DND-41 (cell line): ENCODE results near the gene ARMH2.
"Not testable (repeated sequence)": the region's sequence is repeated elsewhere in the genome, so short reads cannot be mapped to it uniquely, and the experiment has no call there.

ENCODE experiments used
- ATAC-seq: fragments of 200-7000 bp; cut with Tn5 transposase; 3 replicates; pipeline ENCODE4 v1.9.1; 2021; ENCODE audit warnings: low read depth; ENCODE audit not compliant: insufficient read depth
- DNase-seq: peaks from one replicate; pipeline ENCODE4 v3.0.0-alpha.2; 2020
- H2AFZ ChIP-seq: 2 replicates; pipeline ENCODE4 v1.6.0; 2012; ENCODE audit warnings: low read depth, low read length
- H3K27ac ChIP-seq: 2 replicates; pipeline ENCODE4 v1.5.1; 2012; ENCODE audit warnings: low read length, inconsistent platforms
- H3K27me3 ChIP-seq: fragments of 200-600 bp; sonication (generic); 2 replicates; pipeline ENCODE4 v1.6.0; 2012; ENCODE audit warnings: low read length, mild to moderate bottlenecking, inconsistent platforms; ENCODE audit not compliant: insufficient read depth, poor library complexity
- H3K36me3 ChIP-seq: 2 replicates; pipeline ENCODE4 v1.5.1; 2012; ENCODE audit warnings: low read length, inconsistent platforms; ENCODE audit not compliant: insufficient read depth
- H3K4me1 ChIP-seq: 2 replicates; pipeline ENCODE4 v1.5.1; 2012; ENCODE audit warnings: mild to moderate bottlenecking, low read length; ENCODE audit not compliant: insufficient read depth
- H3K4me2 ChIP-seq: 2 replicates; pipeline ENCODE4 v1.6.0; 2012; ENCODE audit warnings: mild to moderate bottlenecking, moderate library complexity, low read length, inconsistent platforms; ENCODE audit not compliant: insufficient read depth
- H3K4me3 ChIP-seq, 2 experiments: fragments of 200-600 bp in 1 of 2; shearing (Covaris generic) in 1 of 2; 2 replicates each; pipeline ENCODE4 v1.5.1; 2012 to 2016; ENCODE audit warnings: inconsistent platforms in 2 of 2, low read length in 2 of 2, mild to moderate bottlenecking in 2 of 2, low read depth in 1 of 2, moderate library complexity in 1 of 2
- H3K79me2 ChIP-seq: 2 replicates; pipeline ENCODE4 v1.6.0; 2012; ENCODE audit warnings: low read length, inconsistent platforms; ENCODE audit not compliant: insufficient read depth
- H3K9ac ChIP-seq: 2 replicates; pipeline ENCODE4 v1.6.0; 2012; ENCODE audit warnings: low read depth, mild to moderate bottlenecking, inconsistent platforms, low read length, moderate library complexity
- H3K9me3 ChIP-seq: 2 replicates; pipeline ENCODE4 v1.5.1; 2012; ENCODE audit warnings: low read length, moderate library complexity, mild to moderate bottlenecking, inconsistent platforms; ENCODE audit not compliant: insufficient read depth, severe bottlenecking
- H4K20me1 ChIP-seq: 2 replicates; pipeline ENCODE4 v1.6.0; 2012; ENCODE audit warnings: low read length; ENCODE audit not compliant: insufficient read depth
- CTCF ChIP-seq: IDR thresholded peaks from 2 replicates; pipeline ENCODE4 v1.5.1; 2012; ENCODE audit warnings: borderline replicate concordance, low read length, moderate library complexity, mild to moderate bottlenecking; ENCODE audit not compliant: poor library complexity, severe bottlenecking; ENCODE audit errors: extremely low read depth
- EZH2 ChIP-seq: IDR thresholded peaks from 3 replicates; pipeline ENCODE4 v1.6.1; 2012; ENCODE audit warnings: borderline replicate concordance, low read depth, mild to moderate bottlenecking, moderate library complexity, low read length, inconsistent platforms; ENCODE audit not compliant: severe bottlenecking

The ARMH2 gene

GRCh38 chr6:24752917-24753492, 45.7 kb downstream of the ARMH2 start:
- DNase-seq (no peak), ATAC-seq (no peak)
- no peak overlapping the region for H3K4me2 ChIP-seq
- H3K9me3 ChIP-seq, result no peaks in the 10 kb centered on the region
- no peak overlapping the region for H2AFZ ChIP-seq
- no peaks in the 10 kb centered on the region for H4K20me1 ChIP-seq
- TF ChIP-seq CTCF (no peak), EZH2 (no peak)
- H3K9ac ChIP-seq, result no peak overlapping the region
- H3K27ac ChIP-seq, result no peak overlapping the region
- H3K27me3 ChIP-seq, result peaks cover 2% of the 10 kb centered on the region
- H3K79me2 ChIP-seq, result no peaks in the 10 kb centered on the region
- H3K36me3 ChIP-seq, result no peaks in the 10 kb centered on the region
- no peaks in the 10 kb centered on the region for H3K4me1 ChIP-seq
- no peak overlapping the region for H3K4me3 ChIP-seq

GRCh38 chr6:24752503-24752902, 46.2 kb downstream of the ARMH2 start:
- no peak for DNase-seq
- TF ChIP-seq CTCF (no peak), EZH2 (no peak)
- no peak overlapping the region for H3K9ac ChIP-seq
- no peak overlapping the region for H3K4me2 ChIP-seq
- H3K27ac ChIP-seq, result no peak overlapping the region
- no peaks in the 10 kb centered on the region for H3K79me2 ChIP-seq
- H3K27me3 ChIP-seq, result peaks cover 2% of the 10 kb centered on the region
- ATAC-seq, result no peak
- H4K20me1 ChIP-seq, result no peaks in the 10 kb centered on the region
- no peak overlapping the region for H3K4me3 ChIP-seq
- H3K9me3 ChIP-seq, result no peaks in the 10 kb centered on the region
- H2AFZ ChIP-seq, result no peak overlapping the region
- no peaks in the 10 kb centered on the region for H3K36me3 ChIP-seq
- no peaks in the 10 kb centered on the region for H3K4me1 ChIP-seq

- H3K79me2 ChIP-seq, H3K9me3 ChIP-seq: not testable (repeated sequence)
These were observed 47.8 kb downstream of the ARMH2 start for GRCh38 chr6:24750878-24751277.

GRCh38 chr6:24749297-24749696, 49.4 kb downstream of the ARMH2 start:
- Histone ChIP-seq H3K27ac (no peak overlapping the region), H3K4me3 (no peak overlapping the region), H3K36me3 (no peaks in the 10 kb centered on the region), H3K9ac (no peak overlapping the region), H2AFZ (no peak overlapping the region), H3K9me3 (no peaks in the 10 kb centered on the region), H4K20me1 (no peaks in the 10 kb centered on the region), H3K79me2 (no peaks in the 10 kb centered on the region), H3K4me2 (no peak overlapping the region), H3K27me3 (peaks cover 2% of the 10 kb centered on the region), H3K4me1 (no peaks in the 10 kb centered on the region)
- TF ChIP-seq CTCF (no peak), EZH2 (no peak)
- DNase-seq, result no peak
- no peak for ATAC-seq

More at GRCh38 chr6:24750878-24751277, 47.8 kb downstream of the ARMH2 start:
- not testable (repeated sequence) for H2AFZ ChIP-seq, DNase-seq, H3K4me1 ChIP-seq, H3K4me2 ChIP-seq, H3K9ac ChIP-seq, H3K27me3 ChIP-seq, H3K4me3 ChIP-seq, H3K36me3 ChIP-seq, ATAC-seq, H3K27ac ChIP-seq, H4K20me1 ChIP-seq
